CD14-positive monocyte (primary cell): ENCODE results near the gene TRPV3. TPM values are rescaled to one million over a fixed set of nuclear protein-coding genes. Genes with fewer than 3 reads are reported as not detected.

Experiments
- DNase-seq, 3 donors: peaks; one replicate each; pipeline ENCODE4 v3.0.0-alpha.2; 2011 to 2022
- H2AFZ ChIP-seq: 2 replicates; pipeline ENCODE4 v1.6.0; 2012; ENCODE audit warnings: mild to moderate bottlenecking, low read depth, low read length, inconsistent platforms; ENCODE audit not compliant: insufficient read depth, poor library complexity, severe bottlenecking
- H3K27ac ChIP-seq, 2 donors: 1 replicate in 1 of 2; 2 replicates in 1 of 2; pipeline ENCODE4 v1.5.1; 2012 to 2013; ENCODE audit warnings: low read length in 2 of 2, control low read depth in 1 of 2, inconsistent platforms in 1 of 2, low read depth in 1 of 2, mild to moderate bottlenecking in 1 of 2
- H3K27me3 ChIP-seq, 2 donors: one replicate each; pipeline versions ENCODE4 v1.6.0 to v1.6.1; 2011 to 2013; ENCODE audit warnings: low read length in 2 of 2; ENCODE audit not compliant: control insufficient read depth in 2 of 2, insufficient read depth in 2 of 2
- H3K36me3 ChIP-seq, 2 donors: replicated peaks in 1 of 2; 1 replicate in 1 of 2; 2 replicates in 1 of 2; pipeline versions ENCODE4 v1.5.1 to v1.6.1; 2012 to 2013; ENCODE audit warnings: low read length in 2 of 2, control low read depth in 1 of 2, inconsistent platforms in 1 of 2, mild to moderate bottlenecking in 1 of 2; ENCODE audit not compliant: insufficient read depth in 2 of 2, control insufficient read depth in 1 of 2
- H3K4me1 ChIP-seq, 2 donors: 1 replicate in 1 of 2; 2 replicates in 1 of 2; pipeline versions ENCODE4 v1.5.1 to v1.6.1; 2012 to 2013; ENCODE audit warnings: low read length in 2 of 2, control low read depth in 1 of 2, inconsistent platforms in 1 of 2, mild to moderate bottlenecking in 1 of 2, moderate library complexity in 1 of 2; ENCODE audit not compliant: insufficient read depth in 2 of 2, control insufficient read depth in 1 of 2
- H3K4me2 ChIP-seq: replicated peaks from 2 replicates; pipeline ENCODE3; 2012; ENCODE audit warnings: low read length, moderate library complexity, mild to moderate bottlenecking; ENCODE audit not compliant: poor library complexity, severe bottlenecking; ENCODE audit errors: extremely low read depth
- H3K4me3 ChIP-seq, 3 experiments: fragments of 200-600 bp in 1 of 3; sonication (generic) in 1 of 3; replicated peaks in 1 of 3; 1 replicate in 2 of 3; 2 replicates in 1 of 3; pipeline ENCODE4 v1.5.1; 2011 to 2013; ENCODE audit warnings: low read length in 3 of 3, mild to moderate bottlenecking in 3 of 3, control low read depth in 2 of 3, low read depth in 2 of 3, inconsistent platforms in 1 of 3, moderate library complexity in 1 of 3
- H3K79me2 ChIP-seq: 2 replicates; pipeline ENCODE4 v1.6.0; 2012; ENCODE audit warnings: mild to moderate bottlenecking, control low read depth, inconsistent platforms, low read length, moderate library complexity; ENCODE audit not compliant: insufficient read depth
- H3K9ac ChIP-seq: 2 replicates; pipeline ENCODE4 v1.6.0; 2017; ENCODE audit warnings: low read length, mild to moderate bottlenecking; ENCODE audit not compliant: insufficient read depth, poor library complexity, severe bottlenecking
- H3K9me3 ChIP-seq, 2 donors: replicated peaks in 1 of 2; 1 replicate in 1 of 2; 2 replicates in 1 of 2; pipeline versions ENCODE4 v1.5.1 to v1.6.1; 2012 to 2013; ENCODE audit warnings: low read length in 2 of 2, control low read depth in 1 of 2; ENCODE audit not compliant: control insufficient read depth in 1 of 2, insufficient read depth in 1 of 2
- H4K20me1 ChIP-seq: 2 replicates; pipeline ENCODE4 v1.6.0; 2012; ENCODE audit warnings: mild to moderate bottlenecking, low read length, control low read depth, moderate library complexity; ENCODE audit not compliant: insufficient read depth
- H3K27ac Mint-ChIP-seq, 7 donors: one replicate each; pipeline ENCODE4 v1.8.0; 2020; ENCODE audit warnings: mild to moderate bottlenecking in 7 of 7, mixed read lengths in 7 of 7, moderate library complexity in 6 of 7, inconsistent platforms in 2 of 7
- H3K27me3 Mint-ChIP-seq, 3 donors: one replicate each; pipeline ENCODE4 v1.8.0; 2021 to 2022; ENCODE audit warnings: low read depth in 3 of 3, mild to moderate bottlenecking in 3 of 3, mixed read lengths in 3 of 3, moderate library complexity in 3 of 3, inconsistent platforms in 1 of 3
- H3K36me3 Mint-ChIP-seq, 2 donors: one replicate each; pipeline ENCODE4 v1.8.0; 2020; ENCODE audit warnings: mixed read lengths in 2 of 2, inconsistent platforms in 1 of 2, mild to moderate bottlenecking in 1 of 2
- H3K4me1 Mint-ChIP-seq: one replicate; pipeline ENCODE4 v1.8.0; 2020; ENCODE audit warnings: mild to moderate bottlenecking, mixed read lengths
- H3K4me3 Mint-ChIP-seq, 2 donors: one replicate each; pipeline ENCODE4 v1.8.0; 2020; ENCODE audit warnings: mild to moderate bottlenecking in 2 of 2, mixed read lengths in 2 of 2, moderate library complexity in 1 of 2
- H3K9me3 Mint-ChIP-seq, 7 donors: one replicate each; pipeline ENCODE4 v1.8.0; 2020 to 2022; ENCODE audit warnings: mixed read lengths in 7 of 7, mild to moderate bottlenecking in 6 of 7, moderate library complexity in 6 of 7, inconsistent platforms in 2 of 7
- CTCF ChIP-seq: fragments of 200-600 bp; IDR thresholded peaks from one replicate; pipeline ENCODE4 v1.8.0; 2022; ENCODE audit warnings: antibody characterized with exemption, mild to moderate bottlenecking
- WGBS: methylation state at CpG from one replicate; pipeline ENCODE4 v1.1.5; 2013; ENCODE audit warnings: missing lambda C conversion rate; ENCODE audit not compliant: insufficient coverage; 5-methylcytosine and 5-hydroxymethylcytosine counted together
- intact Hi-C, 2 donors: fragments of 100-400 bp; cut with micrococcal nuclease; formaldehyde crosslinking; loops; one replicate each; pipeline versions ENCODE4 v1.15.0 to v1.15.1; 2023
- polyA plus RNA-seq, 3 donors: library from polyadenylated mRNA; depleted of rRNA in 1 of 3; unstranded in 2 of 3; stranded (reverse) in 1 of 3; fragments of 300-500 nt in 2 of 3; fragments of >200 nt in 1 of 3; fragmentation: Illumina TruSeq in 2 of 3; gene quantifications; 1 replicate in 2 of 3; 2 replicates in 1 of 3; pipeline ENCODE4 v1.2.3, GENCODE V29; 2012 to 2021

TRPV3 gene
- polyA plus RNA-seq, 3 donors = 0.01 TPM; not detected in 2

DNA sequence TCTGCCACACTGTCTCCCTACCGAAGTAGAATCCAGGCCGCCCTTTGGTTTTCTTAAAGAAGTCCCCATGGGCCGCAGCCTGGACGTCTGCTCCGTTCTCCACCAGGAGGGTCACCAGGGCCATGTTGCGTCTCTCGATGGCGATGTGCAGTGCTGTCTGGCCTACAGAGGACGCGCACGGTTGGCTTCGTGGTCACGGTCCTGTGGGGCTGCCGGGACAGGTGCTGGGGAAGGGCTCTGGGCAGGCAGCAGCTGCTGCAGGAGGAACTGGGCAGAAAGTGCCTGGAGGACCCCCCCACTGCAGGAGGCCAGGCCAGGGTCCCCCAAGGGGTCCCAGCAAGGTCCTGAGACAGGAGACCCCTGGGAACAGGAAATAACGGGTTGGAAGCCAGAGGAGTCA, 32.6 kb upstream of the TRPV3 start:
- no peak overlapping the region for H2AFZ ChIP-seq
- H4K20me1 ChIP-seq = no peaks in the 10 kb centered on the region
- Mint-ChIP-seq H3K9me3 (no peaks in the 10 kb centered on the region), H3K27me3 (no peaks in the 10 kb centered on the region), H3K27ac (peak overlapping the region in 1 of 7 donors; percentile 25), H3K36me3 (peaks cover 24 to 32% of the 10 kb centered on the region in 2 donors), H3K4me3 (no peak overlapping the region), H3K4me1 (no peaks in the 10 kb centered on the region)
- H3K9me3 ChIP-seq = no peaks in the 10 kb centered on the region
- no peak overlapping the region for H3K4me3 ChIP-seq
- no peak for DNase-seq
- H3K27ac ChIP-seq = no peak overlapping the region
- no peak for TF ChIP-seq CTCF
- no peaks in the 10 kb centered on the region for H3K27me3 ChIP-seq
- no peaks in the 10 kb centered on the region for H3K4me1 ChIP-seq
- peaks cover 30 to 38% of the 10 kb centered on the region in 2 donors for H3K36me3 ChIP-seq
- H3K4me2 ChIP-seq = no peak overlapping the region
- H3K79me2 ChIP-seq = no peaks in the 10 kb centered on the region
- no peak overlapping the region for H3K9ac ChIP-seq
- WGBS = 95% methylated on average over 15 of the region's 15 CpGs
- intact Hi-C loops = no loop called here

GRCh38 chr17:3589784-3590183, 32.2 kb upstream of the TRPV3 start:
- TF ChIP-seq CTCF = no peak
- no peak for DNase-seq
- Mint-ChIP-seq H3K9me3 (no peaks in the 10 kb centered on the region), H3K36me3 (peaks cover 24 to 32% of the 10 kb centered on the region in 2 donors), H3K4me3 (no peak overlapping the region), H3K4me1 (no peaks in the 10 kb centered on the region), H3K27me3 (no peaks in the 10 kb centered on the region), H3K27ac (peak overlapping the region in 1 of 7 donors; percentile 46)
- Histone ChIP-seq H3K4me3 (no peak overlapping the region), H3K9ac (no peak overlapping the region), H3K9me3 (no peaks in the 10 kb centered on the region), H3K79me2 (no peaks in the 10 kb centered on the region), H4K20me1 (no peaks in the 10 kb centered on the region), H3K36me3 (peaks cover 30 to 38% of the 10 kb centered on the region in 2 donors), H3K4me1 (no peaks in the 10 kb centered on the region), H3K27ac (no peak overlapping the region), H3K27me3 (no peaks in the 10 kb centered on the region), H2AFZ (no peak overlapping the region), H3K4me2 (no peak overlapping the region)
- WGBS = 98% methylated on average over 22 of the region's 22 CpGs
- intact Hi-C loops = no loop called here
